ENCODE results near the gene ZMYND10. TPM values are rescaled to one million over a fixed set of nuclear protein-coding genes. Genes with fewer than 3 reads are reported as not detected.
A peak's percentile ranks its signal among the peaks of the same experiment; 100 is the strongest.

Gene ZMYND10
- total RNA-seq, 1 experiment from 2014 or later, result 1.4 TPM

- Histone ChIP-seq H3K23me2 (ENCODE audit: insufficient read length, low read depth, low read length, poor library complexity, severe bottlenecking) (peaks cover 24% of the 10 kb centered on the region), H3K56ac (ENCODE audit: insufficient read length, low read depth, low read length) (no peak overlapping the region), H3K4ac (ENCODE audit: low read depth, low read length) (no peak overlapping the region), H3K4me1 (ENCODE audit: insufficient read depth, low read length) (no peaks in the 10 kb centered on the region; the same call in 1 of the 2 replicates), H4K5ac (ENCODE audit: insufficient read length, low read depth, low read length) (no peak overlapping the region), H3K9me3 (ENCODE audit: control insufficient read depth, low read depth, low read length) (no peaks in the 10 kb centered on the region), H3K14ac (ENCODE audit: insufficient read depth, low read length) (peak overlapping the region; percentile 88), H3K27me3 (ENCODE audit: insufficient read depth, low read length) (peaks cover 13% of the 10 kb centered on the region; the same call in 1 of the 2 replicates), H3K4me2 (ENCODE audit: insufficient read depth, insufficient read length, low read length) (peak overlapping the region; percentile 69), H2BK120ac (ENCODE audit: low read depth, low read length, poor library complexity, severe bottlenecking) (no peak overlapping the region), H4K20me1 (ENCODE audit: control insufficient read depth, insufficient read depth, insufficient read length) (no peaks in the 10 kb centered on the region), H3K9ac (ENCODE audit: extremely low read depth, insufficient read length, low read length) (peak overlapping the region; percentile 54), H2AFZ (ENCODE audit: low read length) (no peak overlapping the region), H3K79me1 (ENCODE audit: insufficient read depth, low read depth, low read length, poor library complexity, severe bottlenecking) (no peaks in the 10 kb centered on the region), H3K79me2 (ENCODE audit: insufficient read depth, low read length) (peaks cover 5% of the 10 kb centered on the region; the same call in 1 of the 2 replicates), H3K23ac (ENCODE audit: insufficient read length, low read depth, low read length) (no peak overlapping the region), H4K8ac (replicated peaks; ENCODE audit: insufficient read length, low read depth, low read length) (no peak overlapping the region), H3K27ac (ENCODE audit: insufficient read length, low read depth, low read length) (no peak overlapping the region), H2BK5ac (ENCODE audit: insufficient read length, low read length) (no peak overlapping the region), H2BK12ac (ENCODE audit: insufficient read length, low read depth, low read length) (no peak overlapping the region), H2BK15ac (ENCODE audit: low read depth, low read length) (no peak overlapping the region), H2BK20ac (ENCODE audit: low read depth, low read length, poor library complexity, severe bottlenecking) (no peak overlapping the region), H4K91ac (ENCODE audit: insufficient read length, low read depth, low read length) (no peak overlapping the region), H3K18ac (ENCODE audit: insufficient read length, low read depth, low read length) (peak overlapping the region; percentile 44), H2AK5ac (ENCODE audit: insufficient read length, low read length) (no peak overlapping the region), H3T11ph (ENCODE audit: low read length) (no peak overlapping the region)
- H3K27me3 Mint-ChIP-seq (ENCODE audit: low read depth), result peaks cover 43% of the 10 kb centered on the region
- WGBS (ENCODE audit: extremely low coverage, insufficient read length, low lambda C conversion rate), result no CpG with 5 or more reads among the region's 79 CpGs
- peaks cover 29 to 44% of the 10 kb centered on the region in 2 experiments for H3K4me1 Mint-ChIP-seq
- no peaks in the 10 kb centered on the region; a peak in 1 of 5 replicates for H3K9me3 Mint-ChIP-seq
- peak; percentile 99 for DNase-seq
- peak overlapping the region; percentile 97 to 99 (median 98) for H3K27ac Mint-ChIP-seq
- peaks cover 0 to 16% (median 15%) of the 10 kb centered on the region in 3 experiments; a peak in 6 of 7 replicates for H3K36me3 Mint-ChIP-seq (ENCODE audit: insufficient read depth in 1 of 3, low read depth in 3 of 3)
- no peak for TF ChIP-seq CTCF (conservative IDR thresholded peaks at IDR 0.05)
- peak overlapping the region; percentile 87 to 92 for H3K4me3 Mint-ChIP-seq
Observed at GRCh38 chr3:50337175-50337861, 8.2 kb downstream of the ZMYND10 start.
